ENCODE results near the gene NPW.

The NPW gene

DNA sequence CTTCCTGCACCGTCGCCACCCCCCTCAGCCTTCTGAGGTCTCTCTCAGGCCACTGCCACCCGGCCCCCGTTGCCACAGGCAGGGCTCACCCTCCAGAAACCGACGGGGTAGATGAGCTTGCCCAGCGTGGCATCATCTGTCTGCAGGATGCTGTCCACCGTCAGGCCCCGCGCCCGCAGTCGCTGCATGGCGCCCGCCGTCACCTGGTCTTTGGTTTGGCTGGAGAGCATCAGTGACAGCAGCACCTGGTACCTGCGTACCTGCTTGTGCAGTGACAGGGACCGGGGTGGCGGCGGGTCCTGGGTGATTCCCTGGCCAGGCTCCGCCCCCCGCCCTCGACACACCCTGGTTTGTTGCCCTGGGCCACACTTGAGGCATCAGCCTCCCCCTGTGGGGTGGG lies 25.0 kb downstream of the NPW start:
- Histone ChIP-seq H3K4me3 (ENCODE audit: low read length in 2 of 2) (no peak overlapping the region), H3K23ac (ENCODE audit: low read depth, low read length, poor library complexity) (no peak overlapping the region), H2BK15ac (ENCODE audit: low read length) (no peak overlapping the region), H4K91ac (ENCODE audit: low read depth, low read length, poor library complexity) (no peak overlapping the region), H3K18ac (ENCODE audit: low read length) (no peak overlapping the region), H3K4ac (ENCODE audit: low read length) (no peak overlapping the region), H3K4me1 (ENCODE audit: control insufficient read depth in 2 of 2, insufficient read depth in 1 of 2, low read depth in 1 of 2, low read length in 2 of 2) (peaks cover 8 to 11% of the 10 kb centered on the region in 2 donors), H3K36me3 (replicated peaks in 1 of 2; ENCODE audit: control insufficient read depth in 2 of 2, insufficient read depth in 2 of 2, low read length in 2 of 2) (peaks cover 0 to 11% of the 10 kb centered on the region in 2 donors), H2BK5ac (ENCODE audit: low read length) (no peak overlapping the region), H3K79me1 (ENCODE audit: low read depth, low read length) (peaks cover 11% of the 10 kb centered on the region), H3K4me2 (ENCODE audit: insufficient read depth, low read length, poor library complexity, severe bottlenecking) (no peak overlapping the region), H2BK12ac (ENCODE audit: low read length) (no peak overlapping the region), H4K8ac (ENCODE audit: low read depth, low read length) (no peak overlapping the region), H3K14ac (ENCODE audit: low read length) (no peak overlapping the region), H3K9me3 (replicated peaks in 1 of 2; ENCODE audit: control insufficient read depth in 2 of 2, insufficient read depth in 1 of 2, low read depth in 1 of 2, low read length in 2 of 2) (no peaks in the 10 kb centered on the region), H3K27ac (replicated peaks; ENCODE audit: low read length) (no peak overlapping the region), H3K9ac (ENCODE audit: low read depth, low read length, poor library complexity) (no peak overlapping the region), H2AK5ac (ENCODE audit: low read depth, low read length) (no peak overlapping the region), H3K27me3 (ENCODE audit: control insufficient read depth in 3 of 3, insufficient read depth in 3 of 3, low read depth in 1 of 3, low read length in 3 of 3) (no peaks in the 10 kb centered on the region), H2AFZ (ENCODE audit: low read length) (no peak overlapping the region), H2BK120ac (ENCODE audit: low read depth, low read length) (no peak overlapping the region)
- no peak for DNase-seq (ENCODE audit: low spot score)
- no CpG with 5 or more reads among the region's 22 CpGs for WGBS, 2 donors (ENCODE audit: extremely low coverage in 2 of 2, insufficient read length in 2 of 2, insufficient replicate concordance in 1 of 2)

- Histone ChIP-seq H4K91ac (ENCODE audit: low read depth, low read length, poor library complexity) (no peak overlapping the region), H2BK15ac (ENCODE audit: low read length) (no peak overlapping the region), H2AK5ac (ENCODE audit: low read depth, low read length) (peak overlapping the region; percentile 52), H3K4me1 (ENCODE audit: control insufficient read depth in 2 of 2, insufficient read depth in 1 of 2, low read depth in 1 of 2, low read length in 2 of 2) (peaks cover 8 to 11% of the 10 kb centered on the region in 2 donors), H2BK12ac (ENCODE audit: low read length) (peak overlapping the region; percentile 41), H3K36me3 (replicated peaks in 1 of 2; ENCODE audit: control insufficient read depth in 2 of 2, insufficient read depth in 2 of 2, low read length in 2 of 2) (peaks cover 10 to 14% of the 10 kb centered on the region in 2 donors), H4K8ac (ENCODE audit: low read depth, low read length) (no peak overlapping the region), H3K27ac (replicated peaks; ENCODE audit: low read length) (no peak overlapping the region), H3K18ac (ENCODE audit: low read length) (no peak overlapping the region), H2BK120ac (ENCODE audit: low read depth, low read length) (no peak overlapping the region), H2AFZ (ENCODE audit: low read length) (no peak overlapping the region), H3K9ac (ENCODE audit: low read depth, low read length, poor library complexity) (peak overlapping the region; percentile 34), H3K14ac (ENCODE audit: low read length) (no peak overlapping the region), H3K4me2 (ENCODE audit: insufficient read depth, low read length, poor library complexity, severe bottlenecking) (peak overlapping the region; percentile 85), H3K4ac (ENCODE audit: low read length) (no peak overlapping the region), H3K23ac (ENCODE audit: low read depth, low read length, poor library complexity) (no peak overlapping the region), H3K27me3 (ENCODE audit: control insufficient read depth in 3 of 3, insufficient read depth in 3 of 3, low read depth in 1 of 3, low read length in 3 of 3) (no peaks in the 10 kb centered on the region), H3K79me1 (ENCODE audit: low read depth, low read length) (peaks cover 9% of the 10 kb centered on the region), H2BK5ac (ENCODE audit: low read length) (no peak overlapping the region), H3K9me3 (replicated peaks in 1 of 2; ENCODE audit: control insufficient read depth in 2 of 2, insufficient read depth in 1 of 2, low read depth in 1 of 2, low read length in 2 of 2) (no peaks in the 10 kb centered on the region), H3K4me3 (ENCODE audit: low read length in 2 of 2) (peak overlapping the region in 1 of 2 donors; percentile 87)
- no peak for DNase-seq (ENCODE audit: low spot score)
- no CpG with 5 or more reads among the region's 21 CpGs for WGBS, 2 donors (ENCODE audit: extremely low coverage in 2 of 2, insufficient read length in 2 of 2, insufficient replicate concordance in 1 of 2)
These were observed 26.6 kb downstream of the NPW start for GRCh38 chr16:2045965-2046892.

- no peak overlapping the region for H3K27ac ChIP-seq (replicated peaks; ENCODE audit: low read length)
- peaks cover 9% of the 10 kb centered on the region for H3K79me1 ChIP-seq (ENCODE audit: low read depth, low read length)
- H2BK15ac ChIP-seq (ENCODE audit: low read length), result no peak overlapping the region
- H3K14ac ChIP-seq (ENCODE audit: low read length), result no peak overlapping the region
- H3K27me3 ChIP-seq (ENCODE audit: control insufficient read depth in 3 of 3, insufficient read depth in 3 of 3, low read depth in 1 of 3, low read length in 3 of 3), result no peaks in the 10 kb centered on the region
- H4K91ac ChIP-seq (ENCODE audit: low read depth, low read length, poor library complexity), result no peak overlapping the region
- no peak overlapping the region for H4K8ac ChIP-seq (ENCODE audit: low read depth, low read length)
- H3K4me3 ChIP-seq (ENCODE audit: low read length in 2 of 2), result peak overlapping the region; percentile 76 to 87
- no peak for DNase-seq (ENCODE audit: low spot score)
- peaks cover 8 to 11% of the 10 kb centered on the region in 2 donors for H3K4me1 ChIP-seq (ENCODE audit: control insufficient read depth in 2 of 2, insufficient read depth in 1 of 2, low read depth in 1 of 2, low read length in 2 of 2)
- peaks cover 16% of the 10 kb centered on the region in 2 donors for H3K36me3 ChIP-seq (replicated peaks in 1 of 2; ENCODE audit: control insufficient read depth in 2 of 2, insufficient read depth in 2 of 2, low read length in 2 of 2)
- H3K4me2 ChIP-seq (ENCODE audit: insufficient read depth, low read length, poor library complexity, severe bottlenecking), result peak overlapping the region; percentile 85
- H3K4ac ChIP-seq (ENCODE audit: low read length), result no peak overlapping the region
- peak overlapping the region; percentile 95 for H2AFZ ChIP-seq (ENCODE audit: low read length)
- peak overlapping the region; percentile 56 for H2AK5ac ChIP-seq (ENCODE audit: low read depth, low read length)
- H3K23ac ChIP-seq (ENCODE audit: low read depth, low read length, poor library complexity), result peak overlapping the region; percentile 17
- peak overlapping the region; percentile 82 for H2BK5ac ChIP-seq (ENCODE audit: low read length)
- peak overlapping the region; percentile 94 for H3K18ac ChIP-seq (ENCODE audit: low read length)
- no peak overlapping the region for H2BK12ac ChIP-seq (ENCODE audit: low read length)
- no peaks in the 10 kb centered on the region for H3K9me3 ChIP-seq (replicated peaks in 1 of 2; ENCODE audit: control insufficient read depth in 2 of 2, insufficient read depth in 1 of 2, low read depth in 1 of 2, low read length in 2 of 2)
- H2BK120ac ChIP-seq (ENCODE audit: low read depth, low read length), result no peak overlapping the region
- H3K9ac ChIP-seq (ENCODE audit: low read depth, low read length, poor library complexity), result peak overlapping the region; percentile 74
- no CpG with 5 or more reads among the region's 8 CpGs for WGBS, 2 donors (ENCODE audit: extremely low coverage in 2 of 2, insufficient read length in 2 of 2, insufficient replicate concordance in 1 of 2)
These were observed 27.3 kb downstream of the NPW start for GRCh38 chr16:2046893-2047329.
